Globus pallidus (tissue), 1 donor: Measurements from ENCODE around the gene TBC1D23.
"Not testable (repeated sequence)": the region's sequence is repeated elsewhere in the genome, so short reads cannot be mapped to it uniquely, and the experiment has no call there.

ENCODE experiments used
- DNase-seq: peaks from one replicate; pipeline ENCODE4 v3.0.0-alpha.2; 2015; ENCODE audit warnings: low spot score

Gene TBC1D23

DNA sequence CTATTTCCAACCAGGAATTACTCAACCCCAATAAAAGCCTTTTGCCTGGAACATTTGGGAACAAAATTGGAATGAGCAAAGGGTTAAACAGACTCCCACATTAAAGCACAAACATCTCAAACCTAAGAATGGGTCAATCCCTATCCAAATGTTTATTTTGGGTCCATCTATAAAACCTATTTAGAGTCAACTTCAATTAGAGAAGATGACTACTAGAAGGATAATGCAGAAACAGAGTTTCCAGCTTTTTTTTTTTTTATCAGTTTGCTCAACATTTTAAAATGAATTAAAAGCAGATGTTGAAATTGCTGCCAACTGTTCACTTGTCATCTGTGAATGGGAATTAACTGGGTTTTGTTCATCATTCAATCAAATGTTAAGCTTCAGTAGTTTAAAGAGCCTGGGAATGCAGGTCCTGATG, 4.1 kb upstream of the TBC1D23 start:
- no peak for DNase-seq

DNA sequence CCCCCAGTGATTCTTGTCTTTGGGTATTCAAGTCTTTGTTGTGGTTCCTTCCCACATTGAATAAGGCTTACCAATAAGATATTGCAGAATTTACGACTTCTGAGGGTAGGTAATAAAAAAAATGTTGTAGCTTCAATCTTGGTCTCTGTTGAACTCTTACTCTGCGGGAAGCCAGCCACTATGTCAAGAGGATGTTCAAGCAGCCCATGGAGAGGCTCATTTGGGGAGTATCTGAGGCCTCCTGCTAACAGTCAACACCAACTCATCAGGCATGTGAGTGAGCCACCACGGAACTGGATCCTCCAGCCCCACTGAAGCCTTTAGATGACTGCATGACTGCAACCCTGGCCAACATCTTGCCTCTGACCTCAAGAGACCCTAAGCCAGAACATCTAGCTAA, 3.2 kb upstream of the TBC1D23 start:
- no peak for DNase-seq

DNA sequence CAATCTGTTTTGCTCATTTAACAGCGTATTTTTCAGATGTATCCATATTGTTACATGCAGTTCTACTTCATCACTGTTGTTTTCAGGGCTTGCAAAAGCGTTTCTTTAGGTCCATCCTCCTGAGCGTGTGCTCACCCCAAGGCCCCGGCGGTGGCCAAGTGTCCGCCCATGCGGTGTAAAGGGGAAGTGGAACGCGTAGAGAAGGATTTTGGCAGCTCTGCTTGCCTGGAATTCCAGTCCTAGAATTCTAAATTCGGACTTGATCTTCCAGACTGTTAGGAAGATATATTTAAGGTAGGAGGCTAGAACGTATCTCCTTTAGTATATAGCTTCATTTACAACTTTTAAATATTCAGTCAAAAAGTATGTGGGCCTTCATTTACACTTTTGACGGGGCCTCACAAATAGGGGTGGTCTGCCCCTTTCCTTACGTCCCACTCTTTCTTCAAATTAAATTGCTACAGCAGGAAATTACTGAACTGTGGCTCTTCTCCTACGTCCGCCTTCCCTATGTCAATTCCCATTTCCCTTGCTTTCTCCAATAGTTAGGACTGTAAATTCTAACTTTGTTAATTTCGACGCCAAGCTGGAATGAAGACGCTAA, 609 bp upstream of the TBC1D23 start:
- peak; percentile 42 for DNase-seq

DNA sequence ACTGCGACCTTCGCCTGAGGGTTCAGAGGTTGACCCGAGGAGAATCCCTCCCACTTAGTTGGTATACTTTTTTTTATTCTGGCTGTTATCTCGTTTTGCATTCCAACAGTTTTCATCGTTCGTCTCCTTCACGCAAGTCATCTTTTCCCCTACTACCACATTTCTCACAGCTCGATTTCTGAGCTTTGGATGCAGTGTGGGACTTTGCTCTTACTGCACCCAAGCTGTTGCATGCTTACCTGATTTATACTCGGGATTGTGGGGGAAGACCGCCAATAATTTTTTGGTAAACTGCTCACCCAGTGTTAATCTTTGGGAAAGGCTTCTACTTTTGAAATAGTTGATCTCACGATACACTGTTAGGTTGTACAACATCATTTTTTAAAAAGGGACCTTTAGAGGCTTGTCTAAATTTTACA, 702 bp downstream of the TBC1D23 start:
- no peak for DNase-seq

DNA sequence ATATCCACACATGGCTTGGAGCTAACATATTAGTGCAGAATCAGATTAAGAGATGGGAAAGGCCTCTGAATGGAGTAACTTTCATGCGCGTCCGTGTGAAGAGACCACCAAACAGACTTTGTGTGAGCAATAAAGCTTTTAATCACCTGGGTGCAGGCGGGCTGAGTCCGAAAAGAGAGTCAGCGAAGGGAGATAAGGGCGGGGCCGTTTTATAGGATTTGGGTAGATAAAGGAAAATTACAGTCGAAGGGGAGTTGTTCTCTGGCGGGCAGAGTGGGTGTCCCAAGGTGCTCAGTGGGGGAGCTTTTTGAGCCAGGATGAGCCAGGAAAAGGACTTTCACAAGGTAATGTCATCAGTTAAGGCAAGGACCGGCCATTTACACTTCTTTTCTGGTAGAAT, 2.1 kb downstream of the TBC1D23 start:
- DNase-seq = not testable (repeated sequence)

DNA sequence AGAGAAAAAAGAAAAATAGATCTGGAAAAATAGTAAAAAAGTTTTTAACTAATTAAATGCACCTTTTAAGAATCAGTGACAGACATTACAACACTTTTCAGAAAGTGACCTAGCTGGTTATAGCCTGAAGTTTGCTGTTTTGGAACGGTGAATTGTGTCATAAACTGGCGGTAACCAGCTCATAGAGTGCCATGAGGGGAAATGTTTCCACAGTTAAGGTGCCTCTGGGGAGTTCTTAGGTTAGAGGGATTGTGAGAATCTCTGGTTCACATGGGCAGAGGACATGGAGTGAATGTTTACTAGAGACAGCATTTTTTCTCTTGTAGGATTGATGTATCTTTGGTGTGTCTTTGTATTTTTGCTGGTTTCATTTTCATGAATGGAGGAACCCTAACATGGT, 2.8 kb downstream of the TBC1D23 start:
- DNase-seq = no peak

DNA sequence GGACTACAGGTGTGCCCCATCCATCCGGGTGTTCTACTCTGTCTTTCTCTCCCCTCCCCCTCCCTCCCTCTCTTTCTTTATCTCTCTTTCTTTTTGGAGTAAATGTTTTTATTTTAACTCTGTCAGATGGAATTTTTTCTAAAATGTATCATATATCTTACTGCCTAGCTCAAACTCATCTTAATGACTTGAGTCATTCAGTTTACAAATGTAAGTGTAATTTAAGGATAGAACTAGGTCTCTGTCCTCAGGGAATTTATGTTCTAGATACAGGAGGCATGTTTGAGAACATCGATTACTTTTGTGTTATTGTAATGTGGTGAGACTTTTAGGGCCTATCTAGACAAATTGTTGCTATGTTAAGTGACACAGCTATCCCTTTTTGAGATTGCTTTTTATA, 3.5 kb downstream of the TBC1D23 start:
- no peak for DNase-seq

DNA sequence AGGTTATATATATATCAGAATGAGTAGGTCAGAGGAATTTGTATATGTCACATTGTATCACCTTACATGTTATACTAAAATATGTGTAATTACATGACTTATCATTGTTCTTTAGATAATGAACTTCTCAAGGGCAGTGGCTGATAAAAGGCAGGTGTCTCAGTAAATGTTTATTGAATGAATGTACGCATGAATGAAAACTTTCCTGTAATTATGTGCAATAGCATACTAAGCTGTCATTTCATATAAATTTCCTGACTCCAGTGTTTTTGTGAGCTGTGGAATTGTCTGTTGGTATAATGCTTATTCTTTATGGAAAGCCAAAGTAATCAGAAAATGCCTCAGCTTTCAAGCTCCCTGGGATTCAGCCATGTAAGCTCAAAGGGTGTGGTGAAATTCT, 4.2 kb downstream of the TBC1D23 start:
- DNase-seq = no peak

DNA sequence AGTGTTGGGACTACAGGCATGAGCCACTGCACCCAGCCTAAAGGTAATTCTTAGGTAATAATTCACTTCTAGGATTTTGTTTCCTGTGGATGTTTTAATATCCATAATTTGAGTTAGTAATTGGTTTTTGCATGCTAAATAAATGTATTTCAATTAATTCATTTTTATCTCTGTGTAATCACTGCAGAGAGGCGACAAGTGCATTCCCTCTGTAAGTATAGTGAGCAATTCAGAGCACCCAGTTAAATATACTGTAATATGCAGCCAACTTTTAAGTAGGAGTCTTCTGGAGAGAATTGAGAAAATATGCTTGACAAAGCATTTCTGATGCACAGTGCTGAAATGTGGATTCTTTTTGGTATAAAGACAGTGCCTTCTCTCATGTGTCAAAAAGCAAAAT, 5.7 kb downstream of the TBC1D23 start:
- no peak for DNase-seq

DNA sequence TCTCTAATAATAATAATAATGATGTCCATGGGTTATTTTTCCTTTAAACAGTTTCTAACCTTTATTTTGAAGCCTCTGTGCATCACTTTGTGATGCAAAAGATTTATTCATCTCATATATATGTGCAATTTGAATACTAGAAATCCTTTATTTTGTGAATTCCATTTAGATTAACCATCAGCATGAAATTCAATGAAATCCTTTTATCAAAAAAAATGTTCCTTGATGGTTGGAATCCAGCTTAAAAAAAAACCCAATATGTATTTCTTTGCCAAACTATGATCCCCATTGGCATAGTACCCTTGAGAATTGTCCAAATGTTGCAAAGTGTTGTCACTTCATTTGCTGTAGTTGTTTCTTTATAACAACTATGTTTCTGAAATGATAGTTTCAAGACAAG, 7.4 kb downstream of the TBC1D23 start:
- DNase-seq = no peak

DNA sequence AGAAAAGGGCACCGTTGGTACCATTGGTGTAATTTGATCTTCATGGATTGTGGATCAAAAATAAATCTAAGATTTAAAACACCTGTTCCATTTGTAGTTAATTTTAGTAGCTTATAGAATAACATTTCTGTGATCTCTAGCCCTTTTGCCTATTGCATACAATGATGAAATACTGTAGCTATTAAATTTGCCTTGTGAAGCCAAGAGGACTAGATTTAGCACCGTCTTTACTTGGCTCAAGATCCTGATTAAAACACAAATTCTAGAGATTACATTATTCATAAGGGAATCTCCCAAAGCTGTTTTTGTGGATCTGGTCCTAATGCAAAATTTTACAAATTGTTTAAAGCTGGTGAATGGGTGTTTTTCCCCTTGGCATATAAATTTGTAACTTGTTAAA, 8.2 kb downstream of the TBC1D23 start:
- DNase-seq = no peak

DNA sequence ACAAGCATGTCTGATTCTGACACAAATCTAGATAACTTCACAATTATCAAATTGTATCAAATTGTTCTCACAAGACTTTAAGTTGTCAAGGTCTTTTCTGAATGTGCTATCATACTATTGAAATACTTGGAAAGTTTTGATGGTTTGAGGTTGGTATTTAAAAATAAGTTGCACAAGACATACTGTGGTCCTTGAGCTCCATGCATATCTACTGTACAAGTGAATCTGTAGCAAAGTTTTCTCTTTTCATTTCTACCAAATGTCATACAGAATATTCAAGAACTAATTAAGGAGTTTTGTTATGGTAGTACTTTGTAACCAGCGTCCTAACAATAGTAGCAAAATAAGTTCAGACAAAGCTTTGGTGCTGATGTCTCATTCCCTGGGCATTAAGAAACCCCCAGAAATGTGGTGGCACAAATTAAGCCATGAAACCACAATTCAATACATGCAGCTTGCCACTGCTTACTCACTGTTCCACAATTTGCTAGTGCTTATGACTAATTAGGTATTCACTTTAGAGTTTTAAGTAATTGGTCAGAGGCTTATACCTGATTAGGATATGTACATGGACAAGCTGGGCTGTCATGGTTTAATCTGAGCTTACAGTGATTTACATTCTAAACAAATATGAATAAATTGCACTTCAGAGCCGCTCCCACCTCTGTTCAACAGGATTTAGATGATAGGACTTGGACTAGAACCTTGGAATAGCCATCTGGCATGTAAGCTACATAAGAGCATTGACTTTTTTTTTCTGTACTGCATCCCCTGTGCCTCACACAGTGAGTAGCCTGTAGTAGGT, 8.8 kb downstream of the TBC1D23 start:
- DNase-seq = no peak

DNA sequence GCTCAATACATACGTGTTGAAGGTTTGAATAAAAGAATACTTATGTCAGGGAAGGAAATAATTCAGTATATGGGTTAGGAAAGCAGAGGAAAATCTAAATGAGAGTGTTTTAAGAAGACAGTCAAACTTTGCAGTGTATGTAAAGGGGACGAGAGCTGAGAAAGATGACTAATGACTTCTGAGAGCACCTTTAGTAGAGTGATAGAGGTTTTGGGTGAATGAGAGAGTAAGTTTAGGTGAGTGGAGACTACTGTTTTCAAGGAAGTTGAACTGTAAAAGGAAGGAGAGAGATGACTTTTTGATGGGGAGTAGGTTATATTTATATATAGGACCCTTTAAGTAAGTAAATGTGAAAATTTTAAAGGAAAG, 9.4 kb downstream of the TBC1D23 start:
- DNase-seq = no peak

DNA sequence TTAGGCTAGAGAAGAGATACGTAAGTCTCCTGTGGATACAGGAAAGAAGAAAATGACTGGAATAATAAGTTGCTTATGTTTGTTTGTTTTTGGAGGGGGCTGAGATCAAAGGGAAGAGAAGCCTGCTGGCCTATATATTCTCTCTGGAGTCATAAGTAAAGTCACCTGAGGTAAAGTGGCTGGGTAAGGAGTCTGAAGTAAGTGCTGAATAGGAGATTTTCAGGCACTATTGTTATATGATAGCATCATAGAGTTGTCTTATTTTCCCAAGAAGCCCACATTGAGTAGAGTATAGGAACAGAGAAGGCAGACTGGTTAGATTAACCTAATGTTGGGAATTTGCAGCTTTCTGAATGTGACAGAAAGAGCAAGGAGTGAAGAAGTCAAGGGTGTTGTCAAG, 10.7 kb downstream of the TBC1D23 start:
- no peak for DNase-seq

DNA sequence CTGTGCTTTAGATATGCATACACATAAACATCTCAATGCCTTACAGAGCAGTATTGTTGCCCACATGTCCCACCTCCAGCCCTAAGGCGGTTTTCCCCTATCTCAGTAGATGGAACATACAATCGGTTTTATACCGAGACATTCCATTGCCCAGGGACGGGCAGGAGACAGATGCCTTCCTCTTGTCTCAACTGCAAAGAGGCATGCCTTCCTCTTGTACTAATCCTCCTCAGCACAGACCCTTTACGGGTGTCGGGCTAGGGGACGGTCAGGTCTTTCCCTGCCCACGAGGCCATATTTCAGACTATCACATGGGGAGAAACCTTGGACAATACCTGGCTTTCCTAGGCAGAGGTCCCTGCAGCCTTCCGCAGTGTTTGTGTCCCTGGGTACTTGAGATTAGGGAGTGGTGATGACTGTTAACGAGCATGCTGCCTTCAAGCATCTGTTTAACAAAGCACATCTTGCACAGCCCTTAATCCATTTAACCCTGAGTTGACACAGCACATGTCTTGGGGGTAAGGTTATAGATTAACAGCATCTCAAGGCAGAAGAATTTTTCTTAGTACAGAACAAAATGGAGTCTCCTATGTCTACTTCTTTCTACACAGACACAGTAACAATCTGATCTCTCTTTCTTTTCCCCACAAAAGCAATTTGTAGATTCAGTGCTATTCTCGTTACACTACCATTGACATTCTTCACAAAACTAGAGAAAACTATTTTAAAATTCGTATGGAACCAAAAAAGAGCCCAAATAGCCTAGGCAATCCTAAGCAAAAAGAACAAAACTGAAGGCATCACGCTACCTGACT, 12.2 kb downstream of the TBC1D23 start:
- not testable (repeated sequence) for DNase-seq

DNA sequence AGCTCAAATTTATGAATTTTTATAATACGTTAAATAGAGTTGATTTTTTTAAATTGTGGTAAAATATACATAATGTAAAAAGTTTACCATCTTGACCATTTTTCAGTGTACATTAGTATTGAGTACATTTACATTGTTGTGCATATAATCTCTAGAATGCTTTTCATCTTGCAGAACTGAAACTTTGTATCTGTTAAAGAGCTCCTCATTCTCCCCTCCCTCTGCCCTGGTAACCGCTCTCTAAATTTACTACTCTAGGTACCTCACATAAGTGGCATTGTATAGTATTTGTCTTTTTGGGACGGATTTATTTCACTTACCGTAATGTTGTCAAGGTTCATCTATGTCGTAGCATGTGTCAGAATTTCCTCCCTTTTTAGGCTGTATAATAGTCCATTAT, 13.6 kb downstream of the TBC1D23 start:
- DNase-seq = no peak

DNA sequence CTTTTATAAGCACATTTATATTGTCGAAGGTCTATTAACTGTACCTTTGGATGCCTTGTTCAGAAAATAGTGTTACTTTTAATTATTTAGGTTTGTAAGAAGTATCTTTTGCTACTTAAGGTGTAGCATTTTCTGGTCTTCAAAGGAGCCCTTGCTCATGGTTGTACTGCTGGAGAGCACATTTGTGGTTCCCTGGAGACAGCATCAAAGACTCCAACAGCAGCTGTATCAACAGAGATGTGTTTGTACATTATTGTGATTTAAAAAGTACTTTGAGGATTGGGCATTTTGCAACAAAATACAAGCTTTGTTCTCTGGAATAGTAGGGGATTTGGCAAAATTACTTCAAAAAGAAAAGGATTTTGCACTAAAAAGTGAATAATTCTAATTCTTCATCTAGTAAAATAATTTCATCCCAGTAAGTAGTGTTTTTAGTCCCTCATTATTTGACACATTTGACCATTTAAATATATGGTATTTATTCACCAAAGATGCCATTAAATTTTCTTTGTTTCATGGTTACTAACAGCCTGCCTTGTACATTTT, 16.5 kb downstream of the TBC1D23 start:
- peak; percentile 15 for DNase-seq

DNA sequence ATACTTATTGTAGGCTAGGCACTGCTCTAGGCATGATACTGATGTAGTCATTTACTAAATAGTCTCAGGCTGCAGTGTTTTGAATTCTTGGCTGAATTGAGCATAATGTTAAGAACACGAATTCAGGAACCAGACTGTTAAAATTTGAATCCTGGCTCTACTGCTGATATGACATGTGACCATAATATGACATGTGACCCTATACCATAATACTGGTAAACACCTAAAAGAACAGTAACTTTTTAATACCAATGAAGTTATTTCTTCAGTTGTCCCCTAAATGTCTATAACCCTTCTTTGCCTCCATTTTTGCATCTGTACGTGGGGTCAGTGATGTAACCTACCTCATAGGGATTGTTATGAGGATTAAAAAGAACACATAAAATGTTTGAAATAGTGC, 18.1 kb downstream of the TBC1D23 start:
- no peak for DNase-seq

DNA sequence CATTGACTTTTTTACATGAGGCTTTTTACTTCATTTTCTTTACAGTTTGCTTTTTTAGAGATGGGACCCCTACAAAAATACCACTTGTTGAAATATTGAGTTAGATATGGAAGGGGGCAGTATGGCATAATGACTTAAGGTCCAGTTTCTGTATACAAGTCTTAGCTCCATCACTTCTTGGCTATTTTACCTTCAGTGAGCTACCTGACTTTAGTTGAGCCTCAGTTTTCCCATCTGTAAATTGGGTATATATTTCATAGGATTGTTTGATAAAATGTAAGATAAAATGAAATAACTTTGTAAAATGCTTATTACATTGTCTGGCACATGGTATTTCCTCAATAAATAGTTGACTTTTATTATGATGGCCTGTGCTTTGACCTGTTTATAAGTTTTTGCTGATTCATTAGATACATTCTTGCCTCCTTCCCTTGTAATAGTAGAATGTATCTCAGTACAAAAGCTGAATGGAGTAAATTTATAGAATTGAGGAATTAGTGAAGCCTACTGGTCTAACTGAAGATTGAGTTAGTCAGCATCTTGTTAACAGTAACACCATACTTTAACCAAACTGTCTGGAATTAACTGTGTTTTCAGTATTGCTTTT, 27.6 kb downstream of the TBC1D23 start:
- no peak for DNase-seq

DNA sequence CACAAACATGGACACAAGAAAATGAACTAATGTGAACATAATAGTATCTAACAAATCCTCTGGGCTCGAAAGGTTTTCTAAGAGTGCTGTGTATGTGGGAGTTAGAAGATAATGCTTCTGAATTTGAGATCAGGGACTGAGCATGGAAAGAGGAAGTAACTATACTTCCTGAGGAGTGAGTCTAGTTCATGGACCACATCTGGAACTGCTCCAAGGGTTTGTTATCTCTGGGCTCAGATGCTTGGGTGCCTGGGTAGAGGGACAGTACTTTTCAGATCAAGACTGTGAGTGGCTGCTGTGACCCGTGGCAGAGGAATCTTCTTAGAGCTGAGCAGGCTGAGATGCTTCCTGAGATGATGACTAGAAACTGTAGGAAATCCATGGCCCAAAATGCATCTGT, 28.5 kb downstream of the TBC1D23 start:
- peak; percentile 15 for DNase-seq

DNA sequence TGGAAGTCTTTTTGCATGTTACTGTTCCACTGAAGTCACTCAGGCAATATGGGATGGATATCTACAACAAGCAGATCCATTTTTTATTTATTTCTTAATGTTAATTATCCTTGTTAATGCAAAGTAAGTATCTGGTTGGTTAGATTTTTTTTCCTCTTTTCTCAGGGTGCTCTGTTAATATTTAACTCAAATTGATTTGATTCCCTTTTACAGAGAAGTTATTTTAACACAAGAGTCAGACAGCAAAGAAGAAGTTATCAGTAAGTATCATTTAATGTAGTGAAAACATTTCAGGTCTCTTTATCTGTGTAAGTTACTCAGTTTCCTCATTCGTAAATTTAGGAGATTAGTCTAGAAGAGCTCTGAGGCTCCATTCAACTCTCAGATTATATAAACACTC, 34.3 kb downstream of the TBC1D23 start:
- no peak for DNase-seq

DNA sequence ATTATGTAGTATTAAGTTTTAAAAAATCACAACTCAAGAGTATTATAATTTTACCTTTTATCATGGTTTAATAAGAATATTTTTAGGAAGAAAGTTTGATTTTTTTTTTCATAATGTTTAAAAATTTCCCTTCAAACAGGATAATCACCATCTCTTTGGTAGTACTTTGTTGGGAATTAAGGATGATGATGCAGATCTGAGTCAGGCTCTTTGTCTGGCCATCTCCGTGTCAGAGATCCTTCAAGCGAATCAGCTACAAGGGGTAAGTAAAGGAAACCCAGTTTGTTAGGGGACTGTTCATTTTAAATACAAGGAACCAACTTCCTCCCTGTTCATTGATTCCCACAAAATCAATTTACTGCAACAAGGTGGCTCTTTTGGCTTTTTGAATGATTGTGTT, 37.0 kb downstream of the TBC1D23 start:
- DNase-seq = no peak
